MM.1S (cell line): ENCODE data around the gene IL36B.
"Not testable (repeated sequence)": the region's sequence is repeated elsewhere in the genome, so short reads cannot be mapped to it uniquely, and the experiment has no call there.

Experiments
- DNase-seq: peaks from one replicate; pipeline ENCODE4 v3.0.0-alpha.2; 2015
- H2AFZ ChIP-seq: fragments of 300-600 bp; sonication (generic); 2 replicates; pipeline ENCODE4 v1.6.0; 2016; ENCODE audit warnings: antibody characterized with exemption, low read length
- H3F3A ChIP-seq: fragments of 300-600 bp; sonication (generic); 2 replicates; pipeline ENCODE4 v1.6.1; 2016; ENCODE audit warnings: mild to moderate bottlenecking, antibody characterized with exemption, low read length, moderate library complexity, mixed read lengths; ENCODE audit not compliant: insufficient read depth
- H3K27ac ChIP-seq: fragments of 300-600 bp; sonication (generic); 2 replicates; pipeline ENCODE4 v1.5.1; 2016; ENCODE audit warnings: mild to moderate bottlenecking, low read length
- H3K27me3 ChIP-seq: fragments of 300-600 bp; sonication (generic); replicated peaks from 2 replicates; pipeline ENCODE4 v1.6.0; 2016; ENCODE audit warnings: low read length; ENCODE audit not compliant: insufficient read depth
- H3K36me3 ChIP-seq: fragments of 300-600 bp; sonication (generic); replicated peaks from 2 replicates; pipeline ENCODE4 v1.6.1; 2016; ENCODE audit warnings: mild to moderate bottlenecking, low read length, mixed read lengths; ENCODE audit not compliant: insufficient read depth
- H3K4me1 ChIP-seq: fragments of 300-600 bp; sonication (generic); 2 replicates; pipeline ENCODE4 v1.6.1; 2016; ENCODE audit warnings: low read length, mixed read lengths
- H3K4me2 ChIP-seq: fragments of 300-600 bp; sonication (generic); 2 replicates; pipeline ENCODE4 v1.6.0; 2016; ENCODE audit warnings: low read depth, low read length
- H3K4me3 ChIP-seq: fragments of 300-600 bp; sonication (generic); 2 replicates; pipeline ENCODE4 v1.5.1; 2016; ENCODE audit warnings: low read length, mixed read lengths
- H3K79me2 ChIP-seq: fragments of 300-600 bp; sonication (generic); 2 replicates; pipeline ENCODE4 v1.6.1; 2016; ENCODE audit warnings: mixed run types, low read length, mixed read lengths
- H3K9ac ChIP-seq: fragments of 300-600 bp; sonication (generic); 2 replicates; pipeline ENCODE4 v1.6.1; 2016; ENCODE audit warnings: low read length, mixed read lengths
- H3K9me2 ChIP-seq: fragments of 300-600 bp; sonication (generic); replicated peaks from 2 replicates; pipeline ENCODE4 v1.6.1; 2016; ENCODE audit warnings: mild to moderate bottlenecking, low read length, mixed read lengths; ENCODE audit not compliant: insufficient read depth
- H3K9me3 ChIP-seq: fragments of 300-600 bp; sonication (generic); replicated peaks from 2 replicates; pipeline ENCODE4 v1.6.1; 2016; ENCODE audit warnings: mild to moderate bottlenecking, low read length, mixed read lengths; ENCODE audit not compliant: insufficient read depth
- H4K20me1 ChIP-seq: fragments of 300-600 bp; sonication (generic); 2 replicates; pipeline ENCODE4 v1.6.1; 2016; ENCODE audit warnings: mild to moderate bottlenecking, low read length, moderate library complexity, mixed read lengths; ENCODE audit not compliant: insufficient read depth
- CTCF ChIP-seq: fragments of 300-600 bp; sonication (generic); IDR thresholded peaks from 2 replicates; pipeline ENCODE4 v1.5.1; 2016; ENCODE audit warnings: antibody characterized with exemption, low read length, mixed read lengths
- EZH2 ChIP-seq: fragments of 300-600 bp; sonication (generic); optimal IDR thresholded peaks from 2 replicates; pipeline ENCODE3; 2017; ENCODE audit warnings: low read depth, mild to moderate bottlenecking, antibody characterized with exemption, low read length, mixed read lengths
- EZH2phosphoT487 ChIP-seq: fragments of 300-600 bp; sonication (generic); IDR thresholded peaks from 2 replicates; pipeline ENCODE4 v1.6.1; 2018; ENCODE audit warnings: antibody characterized with exemption, low read length

Gene IL36B

GRCh38 chr2:113098041-113098440 lies 45.4 kb upstream of the IL36B start:
- H3K27me3 ChIP-seq: no peaks in the 10 kb centered on the region
- peak overlapping the region; percentile 52 for H3K4me3 ChIP-seq
- H4K20me1 ChIP-seq: no peaks in the 10 kb centered on the region
- peaks cover 5% of the 10 kb centered on the region for H3K4me1 ChIP-seq
- H2AFZ ChIP-seq: peak overlapping the region; percentile 71
- peak; percentile 85 for DNase-seq
- H3K9me2 ChIP-seq: no peaks in the 10 kb centered on the region
- H3F3A ChIP-seq: no peaks in the 10 kb centered on the region
- H3K9ac ChIP-seq: peak overlapping the region; percentile 28; the same call in 1 of the 2 replicates
- H3K9me3 ChIP-seq: no peaks in the 10 kb centered on the region
- TF ChIP-seq CTCF: no peak
- no peak for TF ChIP-seq EZH2
- no peak for TF ChIP-seq EZH2phosphoT487
- H3K36me3 ChIP-seq: no peaks in the 10 kb centered on the region
- H3K27ac ChIP-seq: peak overlapping the region; percentile 55; the same call in 1 of the 2 replicates
- no peaks in the 10 kb centered on the region for H3K79me2 ChIP-seq
- H3K4me2 ChIP-seq: peak overlapping the region; percentile 64

- not testable (repeated sequence) for H3K36me3 ChIP-seq, DNase-seq, H3K9me2 ChIP-seq, H3K27ac ChIP-seq, H3K79me2 ChIP-seq, H3K4me3 ChIP-seq, H3K9ac ChIP-seq, H3K9me3 ChIP-seq, H3K4me1 ChIP-seq, H3F3A ChIP-seq, H3K27me3 ChIP-seq, H4K20me1 ChIP-seq
- peak overlapping the region; percentile 67 for H2AFZ ChIP-seq
- H3K4me2 ChIP-seq: peak overlapping the region; percentile 64; the same call in 1 of the 2 replicates
These were observed 44.4 kb upstream of the IL36B start for GRCh38 chr2:113096842-113097618.

- H3K27ac ChIP-seq, H3K4me2 ChIP-seq, H3K9me2 ChIP-seq, H4K20me1 ChIP-seq, DNase-seq, H3K9ac ChIP-seq, H3K36me3 ChIP-seq, H2AFZ ChIP-seq, H3K79me2 ChIP-seq, H3F3A ChIP-seq, H3K9me3 ChIP-seq, H3K4me1 ChIP-seq, H3K27me3 ChIP-seq, H3K4me3 ChIP-seq: not testable (repeated sequence)
These were observed 43.6 kb upstream of the IL36B start for GRCh38 chr2:113096306-113096705.

- H3K9ac ChIP-seq: no peak overlapping the region
- H3F3A ChIP-seq: no peaks in the 10 kb centered on the region
- H3K4me2 ChIP-seq: no peak overlapping the region
- H3K27ac ChIP-seq: no peak overlapping the region
- DNase-seq: no peak
- no peak overlapping the region for H3K4me3 ChIP-seq
- no peaks in the 10 kb centered on the region for H3K9me3 ChIP-seq
- H3K36me3 ChIP-seq: no peaks in the 10 kb centered on the region
- H3K4me1 ChIP-seq: peaks cover 5% of the 10 kb centered on the region
- no peak for TF ChIP-seq EZH2
- no peak for TF ChIP-seq CTCF
- no peak for TF ChIP-seq EZH2phosphoT487
- no peaks in the 10 kb centered on the region for H3K27me3 ChIP-seq
- no peaks in the 10 kb centered on the region for H3K79me2 ChIP-seq
- H4K20me1 ChIP-seq: no peaks in the 10 kb centered on the region
- no peaks in the 10 kb centered on the region for H3K9me2 ChIP-seq
- no peak overlapping the region for H2AFZ ChIP-seq
These were observed 40.9 kb upstream of the IL36B start for GRCh38 chr2:113093613-113093977.
